SU-DHL-6 (cell line): Measurements from ENCODE around the gene MRPL22.
A peak's percentile ranks its signal among the peaks of the same experiment; 100 is the strongest.

Experiments
- H2AFZ ChIP-seq: fragments of 200-600 bp; sonication (generic); 2 replicates; pipeline ENCODE4 v1.6.1; 2014; ENCODE audit warnings: low read depth, mild to moderate bottlenecking, moderate library complexity, mixed read lengths, antibody characterized with exemption, low read length; ENCODE audit not compliant: severe bottlenecking
- H3F3A ChIP-seq: fragments of 200-600 bp; shearing (Covaris generic); 2 replicates; pipeline ENCODE4 v1.6.0; 2016; ENCODE audit warnings: antibody characterized with exemption, mild to moderate bottlenecking; ENCODE audit not compliant: insufficient read depth
- H3K27ac ChIP-seq: fragments of 200-600 bp; sonication (generic); 2 replicates; pipeline ENCODE4 v1.5.1; 2016; ENCODE audit warnings: low read depth, mild to moderate bottlenecking, low read length, moderate library complexity, mixed read lengths
- H3K27me3 ChIP-seq: fragments of 200-600 bp; sonication (generic), shearing (Covaris generic); 2 replicates; pipeline ENCODE4 v1.6.0; 2014; ENCODE audit warnings: mild to moderate bottlenecking, low read length
- H3K36me3 ChIP-seq: fragments of 200-600 bp; sonication (generic); 2 replicates; pipeline ENCODE4 v1.6.1; 2014; ENCODE audit warnings: mild to moderate bottlenecking, low read length, mixed read lengths
- H3K4me2 ChIP-seq: fragments of 300-600, 200-600 bp; shearing (Covaris generic), sonication (generic); 2 replicates; pipeline ENCODE4 v1.6.0; 2014; ENCODE audit warnings: low read length, low read depth, mild to moderate bottlenecking; ENCODE audit not compliant: poor library complexity, severe bottlenecking
- H3K4me3 ChIP-seq: fragments of 200-600 bp; sonication (generic); 2 replicates; pipeline ENCODE4 v1.5.1; 2014; ENCODE audit warnings: antibody characterized with exemption, low read length, mild to moderate bottlenecking, mixed read lengths; ENCODE audit not compliant: insufficient read depth, poor library complexity, severe bottlenecking
- H3K79me2 ChIP-seq: fragments of 200-600 bp; sonication (generic); 2 replicates; pipeline ENCODE4 v1.6.1; 2014; ENCODE audit warnings: mild to moderate bottlenecking, low read length, moderate library complexity; ENCODE audit not compliant: insufficient read depth
- H3K9ac ChIP-seq: fragments of 200-600 bp; sonication (generic); 2 replicates; pipeline ENCODE4 v1.7.0; 2014; ENCODE audit warnings: mild to moderate bottlenecking, low read length
- H3K9me2 ChIP-seq: fragments of 200-600 bp; sonication (generic); replicated peaks from 2 replicates; pipeline ENCODE4 v1.6.1; 2014; ENCODE audit warnings: low read length; ENCODE audit not compliant: insufficient read depth
- H3K9me3 ChIP-seq: fragments of 200-600 bp; sonication (generic); 2 replicates; pipeline ENCODE4 v1.6.1; 2014; ENCODE audit warnings: low read length, mixed read lengths; ENCODE audit not compliant: insufficient read depth
- H4K20me1 ChIP-seq: fragments of 200-600 bp; sonication (generic); 2 replicates; pipeline ENCODE4 v1.6.1; 2014; ENCODE audit warnings: low read depth, mild to moderate bottlenecking, antibody characterized with exemption, low read length, moderate library complexity, mixed read lengths
- EZH2phosphoT487 ChIP-seq: fragments of 200-600 bp; sonication (generic), shearing (Covaris generic); conservative IDR thresholded peaks from 2 replicates; pipeline ENCODE4 v1.6.1; 2018; ENCODE audit warnings: mild to moderate bottlenecking, antibody characterized with exemption, low read length, moderate library complexity, mixed read lengths
- TF ChIP-seq, protein P1 (sequence below): fragments of 200-600 bp; sonication (generic); IDR thresholded peaks from one replicate; pipeline ENCODE4 v1.5.1; 2017; ENCODE audit warnings: antibody characterized with exemption, mild to moderate bottlenecking, low read length, moderate library complexity; ENCODE audit not compliant: insufficient read depth, poor library complexity, severe bottlenecking

MRPL22 gene

DNA sequence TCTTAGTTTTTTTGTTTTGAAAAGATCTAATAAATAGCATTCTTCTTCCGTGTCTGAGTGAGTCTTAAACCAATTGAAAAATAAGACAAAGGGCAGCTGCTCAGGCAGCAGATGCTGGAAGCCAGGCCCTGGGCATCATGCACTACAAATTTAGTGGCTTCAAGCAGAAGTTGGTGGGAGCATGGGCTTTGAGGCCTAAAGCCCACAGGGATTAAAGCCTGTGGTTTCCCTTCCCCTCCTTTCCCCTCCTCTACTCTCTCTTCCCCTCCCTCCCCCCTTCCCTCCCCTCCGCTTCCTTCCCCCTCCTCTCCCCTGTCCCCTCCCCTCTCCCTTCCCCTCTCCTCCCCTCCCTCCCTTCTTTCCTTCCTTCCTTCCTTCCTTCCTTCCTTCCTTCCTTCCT lies 52.6 kb downstream of the MRPL22 start:
- TF ChIP-seq, protein P1, sequence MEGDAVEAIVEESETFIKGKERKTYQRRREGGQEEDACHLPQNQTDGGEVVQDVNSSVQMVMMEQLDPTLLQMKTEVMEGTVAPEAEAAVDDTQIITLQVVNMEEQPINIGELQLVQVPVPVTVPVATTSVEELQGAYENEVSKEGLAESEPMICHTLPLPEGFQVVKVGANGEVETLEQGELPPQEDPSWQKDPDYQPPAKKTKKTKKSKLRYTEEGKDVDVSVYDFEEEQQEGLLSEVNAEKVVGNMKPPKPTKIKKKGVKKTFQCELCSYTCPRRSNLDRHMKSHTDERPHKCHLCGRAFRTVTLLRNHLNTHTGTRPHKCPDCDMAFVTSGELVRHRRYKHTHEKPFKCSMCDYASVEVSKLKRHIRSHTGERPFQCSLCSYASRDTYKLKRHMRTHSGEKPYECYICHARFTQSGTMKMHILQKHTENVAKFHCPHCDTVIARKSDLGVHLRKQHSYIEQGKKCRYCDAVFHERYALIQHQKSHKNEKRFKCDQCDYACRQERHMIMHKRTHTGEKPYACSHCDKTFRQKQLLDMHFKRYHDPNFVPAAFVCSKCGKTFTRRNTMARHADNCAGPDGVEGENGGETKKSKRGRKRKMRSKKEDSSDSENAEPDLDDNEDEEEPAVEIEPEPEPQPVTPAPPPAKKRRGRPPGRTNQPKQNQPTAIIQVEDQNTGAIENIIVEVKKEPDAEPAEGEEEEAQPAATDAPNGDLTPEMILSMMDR: no peak
- no peak for TF ChIP-seq EZH2phosphoT487
- Histone ChIP-seq H3K79me2 (no peaks in the 10 kb centered on the region), H3K4me2 (no peak overlapping the region), H2AFZ (no peak overlapping the region), H3K9me3 (no peaks in the 10 kb centered on the region), H3K4me3 (no peak overlapping the region), H3K9ac (no peak overlapping the region), H3F3A (no peaks in the 10 kb centered on the region), H3K9me2 (no peaks in the 10 kb centered on the region), H4K20me1 (no peaks in the 10 kb centered on the region), H3K27ac (no peak overlapping the region), H3K36me3 (no peaks in the 10 kb centered on the region), H3K27me3 (no peaks in the 10 kb centered on the region)

DNA sequence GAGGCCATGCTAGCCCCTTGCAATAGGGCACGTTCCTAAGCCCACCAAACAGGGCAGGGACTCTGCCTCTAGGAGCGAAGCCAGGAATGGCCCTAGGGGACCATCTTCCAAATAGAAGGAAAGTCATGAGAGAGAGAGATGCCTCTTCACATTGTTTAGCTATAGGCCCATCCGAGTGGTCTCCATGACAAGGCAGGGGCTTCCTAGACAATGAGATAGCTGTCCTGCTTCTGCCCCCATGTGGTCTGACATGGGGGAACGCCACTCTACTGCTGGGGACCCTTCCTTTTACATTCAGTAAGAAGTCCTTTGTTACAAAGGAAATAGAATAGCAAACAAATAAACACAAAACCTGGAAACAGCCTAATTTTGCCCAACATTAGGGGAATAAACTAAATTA lies 54.8 kb downstream of the MRPL22 start:
- no peaks in the 10 kb centered on the region for H4K20me1 ChIP-seq
- no peaks in the 10 kb centered on the region for H3K9me3 ChIP-seq
- H3K36me3 ChIP-seq: no peaks in the 10 kb centered on the region
- no peaks in the 10 kb centered on the region for H3F3A ChIP-seq
- no peak overlapping the region for H3K9ac ChIP-seq
- H3K4me2 ChIP-seq: no peak overlapping the region
- no peak overlapping the region for H3K27ac ChIP-seq
- H3K9me2 ChIP-seq: no peaks in the 10 kb centered on the region
- no peak overlapping the region for H2AFZ ChIP-seq
- TF ChIP-seq, protein P1: peak; percentile 14
- TF ChIP-seq EZH2phosphoT487: no peak
- H3K4me3 ChIP-seq: no peak overlapping the region
- no peaks in the 10 kb centered on the region for H3K79me2 ChIP-seq
- H3K27me3 ChIP-seq: no peaks in the 10 kb centered on the region

DNA sequence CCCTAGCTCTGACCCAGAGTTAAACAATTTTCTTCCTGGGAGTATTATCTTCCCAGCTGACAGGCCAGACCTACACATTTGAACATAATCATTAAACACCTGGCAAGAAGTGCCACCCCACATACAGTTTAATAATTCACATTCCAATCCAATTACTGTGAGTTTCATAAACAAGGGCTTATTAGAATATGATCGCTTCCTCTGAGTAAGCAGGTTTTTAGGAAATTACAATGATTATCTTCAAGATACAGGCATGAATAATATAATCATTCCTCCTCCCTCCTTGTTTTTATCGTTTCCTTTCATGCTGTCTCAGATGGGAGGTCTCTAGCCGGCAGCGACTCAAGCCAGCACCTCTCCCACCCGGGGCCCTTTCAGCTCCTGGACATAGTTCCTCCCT lies 56.9 kb downstream of the MRPL22 start:
- Histone ChIP-seq H3K79me2 (no peaks in the 10 kb centered on the region), H4K20me1 (no peaks in the 10 kb centered on the region), H2AFZ (no peak overlapping the region), H3K27ac (no peak overlapping the region), H3K36me3 (no peaks in the 10 kb centered on the region), H3K9me2 (no peaks in the 10 kb centered on the region), H3K27me3 (no peaks in the 10 kb centered on the region), H3K4me2 (no peak overlapping the region), H3F3A (no peaks in the 10 kb centered on the region), H3K4me3 (no peak overlapping the region), H3K9ac (no peak overlapping the region), H3K9me3 (no peaks in the 10 kb centered on the region)
- no peak for TF ChIP-seq EZH2phosphoT487
- TF ChIP-seq, protein P1: no peak

DNA sequence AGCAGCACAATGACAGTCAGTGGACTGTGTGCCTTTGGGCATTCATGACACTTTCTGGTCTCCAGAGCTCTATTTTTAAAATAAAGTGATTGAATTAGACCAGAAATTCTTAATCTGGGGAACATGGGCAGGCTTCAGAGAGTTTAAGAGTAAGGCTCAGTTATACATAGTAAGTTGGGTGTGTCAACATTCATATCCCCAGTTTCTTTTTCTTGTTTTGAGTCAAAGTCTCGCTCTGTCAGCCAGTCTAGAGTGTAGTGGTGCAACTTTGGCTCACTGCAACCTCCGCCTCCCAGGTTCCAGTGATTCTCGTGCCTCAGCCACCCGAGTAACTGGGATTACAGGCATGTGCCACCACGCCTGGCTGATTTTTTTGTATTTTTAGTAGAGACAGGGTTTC lies 59.0 kb downstream of the MRPL22 start:
- Histone ChIP-seq H3F3A (no peaks in the 10 kb centered on the region), H3K9me3 (0 out of 2 replicates have a peak, but pooled peaks cover 6% of the 10 kb centered on the region), H4K20me1 (no peaks in the 10 kb centered on the region), H3K9me2 (no peaks in the 10 kb centered on the region), H2AFZ (no peak overlapping the region), H3K4me3 (no peak overlapping the region), H3K27me3 (no peaks in the 10 kb centered on the region), H3K36me3 (no peaks in the 10 kb centered on the region), H3K79me2 (no peaks in the 10 kb centered on the region), H3K9ac (no peak overlapping the region), H3K4me2 (no peak overlapping the region), H3K27ac (no peak overlapping the region)
- no peak for TF ChIP-seq EZH2phosphoT487
- TF ChIP-seq, protein P1: no peak
